Fibroblast of lung (primary cell): ENCODE results near the gene ACTMAP.

Experiments
- EZH2 ChIP-seq: IDR thresholded peaks from 2 replicates; pipeline ENCODE4 v1.5.1; 2012; ENCODE audit warnings: low read length, control low read depth, mild to moderate bottlenecking; ENCODE audit errors: missing control alignments
- TF ChIP-seq, protein P1 (sequence below), 2 donors: IDR thresholded peaks in 1 of 2; conservative IDR thresholded peaks in 1 of 2; 1 replicate in 1 of 2; 2 replicates in 1 of 2; pipeline ENCODE4 v1.5.1; 2011 to 2012; ENCODE audit warnings: low read length in 2 of 2, control low read depth in 1 of 2, inconsistent platforms in 1 of 2, low read depth in 1 of 2, mild to moderate bottlenecking in 1 of 2

DNA sequence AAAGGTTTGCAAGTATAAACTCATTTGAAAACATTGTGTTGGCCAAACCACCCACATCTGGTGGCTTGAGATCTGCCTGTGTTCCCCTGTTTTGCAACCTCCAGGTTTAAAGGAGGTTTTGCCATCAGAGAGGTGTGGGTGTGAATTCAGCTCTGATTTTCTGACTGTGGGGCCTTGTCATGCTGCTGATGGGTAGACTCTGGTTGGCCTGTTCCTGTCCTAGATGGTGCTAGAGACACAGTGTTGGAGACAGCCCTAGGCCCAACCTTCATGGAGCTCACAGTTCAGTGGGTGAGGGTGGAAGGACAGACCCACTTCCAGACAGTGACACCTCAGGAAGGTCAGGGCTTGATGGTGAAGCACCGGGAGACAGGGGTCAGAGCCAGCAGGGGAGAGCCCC lies 35.2 kb upstream of the ACTMAP start:
- TF ChIP-seq, protein P1, sequence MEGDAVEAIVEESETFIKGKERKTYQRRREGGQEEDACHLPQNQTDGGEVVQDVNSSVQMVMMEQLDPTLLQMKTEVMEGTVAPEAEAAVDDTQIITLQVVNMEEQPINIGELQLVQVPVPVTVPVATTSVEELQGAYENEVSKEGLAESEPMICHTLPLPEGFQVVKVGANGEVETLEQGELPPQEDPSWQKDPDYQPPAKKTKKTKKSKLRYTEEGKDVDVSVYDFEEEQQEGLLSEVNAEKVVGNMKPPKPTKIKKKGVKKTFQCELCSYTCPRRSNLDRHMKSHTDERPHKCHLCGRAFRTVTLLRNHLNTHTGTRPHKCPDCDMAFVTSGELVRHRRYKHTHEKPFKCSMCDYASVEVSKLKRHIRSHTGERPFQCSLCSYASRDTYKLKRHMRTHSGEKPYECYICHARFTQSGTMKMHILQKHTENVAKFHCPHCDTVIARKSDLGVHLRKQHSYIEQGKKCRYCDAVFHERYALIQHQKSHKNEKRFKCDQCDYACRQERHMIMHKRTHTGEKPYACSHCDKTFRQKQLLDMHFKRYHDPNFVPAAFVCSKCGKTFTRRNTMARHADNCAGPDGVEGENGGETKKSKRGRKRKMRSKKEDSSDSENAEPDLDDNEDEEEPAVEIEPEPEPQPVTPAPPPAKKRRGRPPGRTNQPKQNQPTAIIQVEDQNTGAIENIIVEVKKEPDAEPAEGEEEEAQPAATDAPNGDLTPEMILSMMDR (conservative IDR thresholded peaks at IDR 0.05 in 1 of 2, IDR thresholded peaks at IDR 0.05 in 1 of 2; ENCODE audit: low read depth in 1 of 2, low read length in 2 of 2): no peak
- no peak for TF ChIP-seq EZH2
